Stimulated activated CD4-positive, alpha-beta T cell treated with anti-CD3 and anti-CD28 coated beads, Interleukin-4, amount 100 ng/mL, for 24 hours (primary cell): ENCODE measurements around the gene ST3GAL4.

ENCODE experiments used
- DNase-seq: peaks from one replicate; pipeline ENCODE4 v3.0.0-alpha.2; 2020

Gene ST3GAL4

DNA sequence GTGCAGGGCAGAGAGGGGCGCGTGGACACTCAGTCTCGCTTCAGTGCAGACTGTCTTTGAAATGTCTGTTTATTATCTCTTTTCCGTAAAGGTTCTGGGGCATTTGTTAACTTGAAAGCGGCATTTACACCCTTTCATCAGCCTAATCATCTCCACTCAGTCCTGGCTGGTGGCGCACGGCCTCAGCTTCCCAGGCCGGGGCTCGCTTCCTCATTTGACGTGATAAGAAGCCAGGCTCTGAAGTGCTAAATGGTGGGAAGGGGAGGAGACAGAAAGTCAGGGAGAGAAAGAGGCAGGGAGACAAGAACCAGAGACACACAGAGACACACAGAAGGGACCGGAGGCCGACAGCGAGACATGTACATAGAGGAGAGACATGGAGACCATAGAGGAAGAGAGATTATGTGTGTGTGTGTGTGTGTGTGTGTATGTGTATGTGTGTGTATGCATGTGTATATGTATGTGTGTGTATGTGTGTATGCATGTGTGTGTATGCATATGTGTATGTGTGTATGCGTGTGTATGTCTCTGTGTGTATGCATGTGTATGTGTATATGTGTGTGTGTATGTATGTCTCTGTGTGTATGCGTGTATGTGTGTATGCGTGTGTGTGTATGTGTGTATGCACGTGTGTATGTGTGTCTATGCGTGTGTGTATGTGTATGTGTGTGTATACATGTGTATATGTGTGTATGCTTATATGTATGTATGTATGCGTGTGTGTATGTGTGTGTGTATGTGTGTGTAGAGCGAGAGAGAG is 101.5 kb downstream of the ST3GAL4 start:
- DNase-seq = no peak

DNA sequence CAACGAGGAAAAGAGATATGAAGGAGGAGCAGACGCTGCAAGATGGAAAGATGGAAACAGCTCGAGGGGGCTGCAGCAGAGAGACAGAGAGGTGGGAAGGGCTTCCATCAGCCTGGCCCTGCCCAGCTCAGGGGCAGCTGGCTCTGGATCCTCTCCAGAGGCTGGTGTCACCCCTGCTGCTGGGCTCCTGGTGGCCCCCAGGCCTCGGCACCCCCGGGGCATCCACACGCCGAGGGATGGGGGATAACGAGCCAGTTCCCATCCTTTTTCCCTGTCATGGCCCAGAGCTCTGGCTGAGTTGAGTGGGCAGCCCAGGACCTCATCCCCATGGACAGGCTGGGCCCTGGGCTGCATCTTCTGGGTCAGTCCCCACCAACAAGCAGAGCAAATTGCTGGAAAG is 102.3 kb downstream of the ST3GAL4 start:
- no peak for DNase-seq

DNA sequence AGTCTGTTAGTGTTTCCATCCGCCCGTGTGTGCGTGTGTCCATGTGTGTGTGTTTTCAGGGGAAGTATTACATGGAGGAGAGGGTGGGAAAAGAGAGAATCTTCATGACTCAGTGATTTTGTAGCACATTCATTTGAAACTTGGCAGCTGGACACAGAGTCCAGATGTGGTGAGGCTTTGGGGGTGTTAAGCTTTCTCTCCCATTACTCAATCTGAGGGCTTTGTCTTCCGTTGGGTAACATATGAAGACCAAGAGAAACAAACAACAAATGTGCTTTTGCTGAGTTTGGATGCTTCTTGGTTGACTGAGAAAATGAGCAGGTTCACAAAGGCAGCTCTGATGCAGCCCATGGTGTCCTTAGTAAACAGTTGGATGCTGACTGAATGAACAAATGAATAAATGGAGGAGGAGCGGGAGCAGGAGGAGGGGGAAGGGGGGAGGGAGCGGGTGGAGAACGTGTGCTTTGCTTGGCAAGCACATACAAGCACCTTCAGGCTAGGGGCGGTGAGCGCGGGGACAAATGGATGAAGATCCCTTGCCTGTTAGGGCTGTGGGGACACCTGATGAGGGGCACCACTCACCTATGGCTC is 104.3 kb downstream of the ST3GAL4 start:
- DNase-seq = no peak

DNA sequence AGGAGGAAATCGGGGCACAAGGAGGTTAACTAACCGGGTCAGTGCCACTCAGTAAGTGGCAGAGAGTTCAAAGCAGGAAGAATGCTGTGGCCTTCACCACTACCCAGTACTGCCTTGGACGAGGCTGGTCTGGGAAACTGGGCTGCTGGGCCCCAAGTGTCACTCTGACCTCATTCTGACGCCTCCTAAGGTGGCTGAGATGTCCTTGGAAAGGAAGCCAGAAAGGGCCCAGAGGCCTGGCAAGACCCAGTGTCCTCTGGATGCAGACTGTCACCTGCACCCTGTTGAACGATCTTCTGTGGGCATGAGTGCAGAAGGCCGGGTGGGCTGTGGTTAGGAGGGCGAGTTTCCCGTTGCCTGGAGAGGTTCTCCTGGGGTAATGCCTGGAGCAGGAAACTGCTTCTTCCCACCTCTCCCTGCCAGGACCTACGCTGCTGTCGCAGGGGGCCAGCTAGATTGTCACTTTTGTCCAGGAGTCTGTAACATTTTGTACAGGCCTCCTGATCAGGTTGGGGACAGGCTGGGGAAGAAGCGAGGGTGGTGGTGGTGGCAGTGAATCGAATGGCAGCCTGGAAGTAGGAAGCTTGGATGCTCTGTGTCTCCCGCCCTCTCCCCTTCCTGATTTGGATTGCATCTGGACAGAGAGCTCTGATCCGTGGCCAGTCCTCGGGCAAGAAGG is 105.1 kb downstream of the ST3GAL4 start:
- DNase-seq = no peak

DNA sequence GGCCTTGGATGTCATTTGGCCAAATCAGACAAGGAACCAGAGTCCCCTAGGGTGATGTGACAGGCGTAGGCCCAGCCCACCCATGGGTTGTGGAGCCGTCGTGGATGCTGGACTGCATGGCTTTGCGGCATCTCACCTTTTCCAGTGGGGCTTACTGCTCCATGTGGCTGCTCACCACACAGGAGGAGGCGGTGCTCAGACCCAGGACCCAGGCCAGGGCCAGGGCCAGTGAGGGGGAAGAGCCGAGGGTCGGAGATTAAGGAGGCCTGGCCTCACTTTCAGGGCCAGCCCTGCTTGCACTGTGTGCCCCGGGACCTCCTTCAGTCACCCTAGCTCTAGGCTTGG is 105.6 kb downstream of the ST3GAL4 start:
- no peak for DNase-seq

DNA sequence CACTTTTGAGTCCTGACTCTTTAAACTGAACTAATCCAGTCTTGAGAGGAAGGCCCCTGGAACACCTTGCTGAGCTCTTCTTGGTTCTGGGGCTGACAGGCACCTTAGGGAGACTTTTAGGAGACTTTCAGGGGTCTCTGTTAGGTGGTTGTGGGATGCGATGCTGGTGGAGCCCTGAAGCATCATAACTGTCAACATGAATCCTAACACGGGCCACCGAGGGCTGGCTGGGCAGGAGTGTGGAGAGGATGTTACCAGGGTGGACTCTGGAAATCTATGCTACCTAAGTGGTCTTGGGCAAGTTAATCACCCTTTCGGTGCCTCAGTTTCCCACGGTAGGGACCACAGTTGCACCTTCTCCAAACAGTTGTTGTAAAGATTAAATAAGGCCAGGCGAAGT is 106.5 kb downstream of the ST3GAL4 start:
- no peak for DNase-seq

DNA sequence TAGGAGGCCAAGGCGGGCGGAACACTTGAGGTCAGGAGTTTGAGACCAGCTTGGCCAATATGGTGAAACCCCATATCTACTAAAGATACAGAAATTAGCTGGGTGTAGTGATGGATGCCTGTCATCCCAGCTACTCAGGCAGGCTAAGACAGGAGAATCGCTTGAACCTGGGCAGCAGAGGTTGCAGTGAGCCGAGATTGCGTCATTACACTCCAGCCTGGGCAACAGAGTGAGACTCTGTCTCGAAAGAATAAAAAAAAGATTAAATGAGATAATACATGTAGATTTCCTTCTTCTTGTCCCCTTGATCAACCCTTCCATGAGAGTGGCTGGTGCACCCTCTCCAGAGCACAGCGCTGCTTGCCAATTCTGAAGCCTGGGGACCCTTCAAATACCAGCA is 106.9 kb downstream of the ST3GAL4 start:
- DNase-seq = no peak
